Renal cortical epithelial cell (primary cell): ENCODE measurements around the gene SLC27A4. TPM values are rescaled to one million over a fixed set of nuclear protein-coding genes. Genes with fewer than 3 reads are reported as not detected.

Source experiments
- DNase-seq: peaks from one replicate; pipeline ENCODE4 v3.0.0-alpha.2; 2011; ENCODE audit warnings: low read depth
- total RNA-seq: library from RNA; depleted of rRNA; stranded (reverse); fragments of >200 nt; gene quantifications from 2 replicates; pipeline ENCODE4 v1.2.3, GENCODE V29; 2014

Gene SLC27A4
- total RNA-seq, 1 donor from 2014 or later, result 47.5 TPM

GRCh38 chr9:128391956-128392301, 51.6 kb downstream of the SLC27A4 start:
- no peak for DNase-seq

GRCh38 chr9:128392302-128393144, 52.2 kb downstream of the SLC27A4 start:
- DNase-seq, result no peak

DNA sequence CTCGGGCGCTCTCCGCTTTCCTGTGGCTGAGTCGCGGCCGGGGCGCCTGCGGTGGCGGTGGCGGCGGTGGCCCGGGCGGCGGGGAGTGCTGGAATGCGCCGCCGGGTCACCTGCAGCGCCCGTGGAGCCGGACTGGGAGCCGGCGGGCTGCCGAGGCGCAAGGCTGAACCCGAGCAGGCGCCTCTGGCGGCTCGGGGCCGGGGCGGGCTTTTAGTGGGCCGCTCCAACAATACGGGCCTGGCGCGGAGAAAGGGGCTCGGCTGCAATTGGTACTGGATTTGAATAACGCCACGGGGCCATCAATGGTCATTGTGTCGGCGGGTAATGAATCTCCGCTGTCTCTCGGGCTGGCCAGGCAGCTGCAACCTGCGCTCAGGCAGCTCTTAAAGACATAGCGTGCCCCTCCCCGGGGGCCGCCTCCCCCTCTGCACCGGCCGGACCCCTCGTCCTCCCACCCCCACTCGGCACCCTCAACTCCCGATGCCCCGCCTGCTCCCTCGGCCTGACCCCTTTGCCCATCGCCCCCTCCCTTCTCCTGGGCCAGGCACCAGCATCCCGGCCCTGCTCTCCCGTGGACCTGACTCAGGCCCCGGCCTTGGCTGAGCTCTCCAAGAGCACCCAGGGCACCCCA, 52.9 kb downstream of the SLC27A4 start:
- no peak for DNase-seq

DNA sequence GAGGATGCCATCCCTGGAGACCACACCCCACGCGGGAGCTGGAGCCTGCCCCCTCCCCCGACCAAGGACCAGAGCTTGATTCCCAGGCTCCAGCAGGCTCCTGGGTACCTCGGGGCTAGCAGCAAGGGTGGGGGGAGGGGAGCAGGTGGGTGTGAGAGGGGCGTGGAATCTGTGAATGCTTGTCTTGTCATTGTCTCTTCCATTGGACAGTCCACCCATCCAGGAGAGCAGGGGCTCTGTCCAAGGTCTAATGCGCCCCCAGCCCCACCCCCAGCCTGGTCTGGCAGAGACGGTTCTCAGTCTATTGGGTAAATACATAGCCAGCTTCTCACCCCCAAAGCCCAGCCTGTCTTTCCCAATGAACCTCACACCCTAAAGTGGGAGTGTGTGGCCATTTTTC, 53.6 kb downstream of the SLC27A4 start:
- DNase-seq, result no peak

GRCh38 chr9:128394379-128395168, 54.2 kb downstream of the SLC27A4 start:
- no peak for DNase-seq

GRCh38 chr9:128396970-128397613, 56.8 kb downstream of the SLC27A4 start:
- DNase-seq, result no peak

DNA sequence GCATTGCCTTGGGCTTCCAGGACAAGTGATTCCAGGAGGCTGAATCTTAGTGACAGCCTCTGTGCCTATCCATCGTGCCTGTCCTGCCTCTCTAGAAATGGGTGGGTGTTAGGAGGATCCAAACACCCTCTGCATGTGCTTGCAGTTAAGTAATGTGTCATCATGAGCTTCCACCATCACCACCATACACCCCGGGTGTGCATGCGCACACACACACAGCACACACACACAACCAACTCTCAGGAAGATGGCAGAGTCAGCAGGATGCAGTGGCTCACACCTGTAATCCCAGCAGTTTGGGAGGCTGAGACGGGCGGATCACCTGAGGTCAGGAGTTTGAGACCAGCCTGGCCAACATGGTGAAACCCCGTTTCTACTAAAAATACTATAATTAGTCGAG, 57.5 kb downstream of the SLC27A4 start:
- no peak for DNase-seq

GRCh38 chr9:128399861-128400260, 59.5 kb downstream of the SLC27A4 start:
- no peak for DNase-seq

- no peak for DNase-seq
Measured at GRCh38 chr9:128404560-128404959, 64.2 kb downstream of the SLC27A4 start.

- no peak for DNase-seq
Measured at GRCh38 chr9:128405077-128405779, 64.9 kb downstream of the SLC27A4 start.

- DNase-seq, result no peak
Measured at GRCh38 chr9:128405780-128406171, 65.4 kb downstream of the SLC27A4 start.

DNA sequence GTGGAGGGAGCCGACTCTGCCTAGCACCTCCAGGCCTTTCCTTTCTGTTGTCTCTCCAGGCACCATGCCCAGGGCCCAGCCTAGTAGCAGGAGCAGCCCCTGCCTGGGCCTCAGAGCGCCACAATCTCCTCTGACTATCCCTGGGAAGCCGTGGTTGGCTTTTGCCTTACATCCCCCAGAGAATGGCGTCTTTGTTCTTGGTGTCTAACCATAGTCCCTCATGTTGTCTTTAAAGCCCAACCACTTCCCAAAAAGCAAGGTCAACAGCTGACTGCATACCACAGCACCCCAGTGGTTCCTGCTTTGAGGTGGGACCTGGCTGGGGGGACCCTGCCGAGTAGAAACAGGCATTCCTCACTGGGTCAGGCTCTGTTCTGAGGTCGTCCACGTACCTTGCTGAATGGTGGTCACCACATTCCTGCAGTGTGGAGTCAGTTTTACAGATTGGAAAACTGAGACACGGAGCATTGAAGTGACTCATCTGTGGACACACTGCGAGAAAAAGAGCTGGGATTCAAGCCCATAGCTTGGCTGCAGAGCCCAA, 66.6 kb downstream of the SLC27A4 start:
- DNase-seq, result no peak

- DNase-seq, result no peak
Measured at GRCh38 chr9:128408963-128409431, 68.7 kb downstream of the SLC27A4 start.

- DNase-seq, result no peak
Measured at GRCh38 chr9:128409450-128409849, 69.1 kb downstream of the SLC27A4 start.

DNA sequence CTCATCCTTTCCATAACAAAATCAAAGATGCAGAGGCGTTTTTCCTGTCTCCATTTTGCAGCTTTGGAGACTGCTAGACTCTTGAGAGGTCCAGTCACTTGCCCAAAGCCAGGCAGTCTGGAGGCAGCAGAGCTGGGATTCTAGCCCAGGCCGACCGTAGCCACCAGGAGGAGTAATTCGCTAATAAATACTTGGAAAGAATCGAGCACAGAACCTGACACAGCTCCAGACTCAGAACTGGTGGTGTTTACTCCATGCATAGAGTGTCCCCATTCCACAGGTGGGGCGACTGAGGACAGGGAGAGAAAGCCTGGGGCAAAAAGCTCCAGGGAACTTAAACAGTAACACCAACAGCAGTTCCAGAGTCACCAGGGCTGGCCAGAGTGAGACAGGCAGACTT, 69.7 kb downstream of the SLC27A4 start:
- peak; percentile 6 for DNase-seq

Other genes with a start within 250 kb of the SLC27A4 start
- 80.0 and 96.9 TPM in 2 replicates for gene PTGES2, start 212.8 kb upstream of the SLC27A4 start, total RNA-seq
- 23.6 and 38.2 TPM in 2 replicates for gene LCN2, start 191.1 kb upstream of the SLC27A4 start, total RNA-seq
- 60.3 and 79.9 TPM in 2 replicates for gene BBLN, start 180.3 kb upstream of the SLC27A4 start, total RNA-seq
- gene CIZ1, start 149.0 kb upstream of the SLC27A4 start, total RNA-seq, result 10.9 and 38.1 TPM in 2 replicates
- 9.2 and 33.5 TPM in 2 replicates for gene DNM1, start 137.1 kb upstream of the SLC27A4 start, total RNA-seq
- gene GOLGA2, start 64.5 kb upstream of the SLC27A4 start, total RNA-seq, result 47.9 and 89.6 TPM in 2 replicates
- gene SWI5, start 64.3 kb upstream of the SLC27A4 start, total RNA-seq, result 15.5 and 22.6 TPM in 2 replicates
- 15.2 and 17.4 TPM in 2 replicates for gene TRUB2, start 18.1 kb upstream of the SLC27A4 start, total RNA-seq
- 35.5 and 38.2 TPM in 2 replicates for gene COQ4, start 17.7 kb upstream of the SLC27A4 start, total RNA-seq
- 21.9 and 43.7 TPM in 2 replicates for gene URM1, start 30.8 kb downstream of the SLC27A4 start, total RNA-seq
- 43.4 and 50.4 TPM in 2 replicates for gene CERCAM, start 80.3 kb downstream of the SLC27A4 start, total RNA-seq
- 21.7 and 37.2 TPM in 2 replicates for gene ODF2, start 115.5 kb downstream of the SLC27A4 start, total RNA-seq
- 19.1 and 29.2 TPM in 2 replicates for gene GLE1, start 164.2 kb downstream of the SLC27A4 start, total RNA-seq
- 206 and 420 TPM in 2 replicates for gene SPTAN1, start 212.1 kb downstream of the SLC27A4 start, total RNA-seq